Daoy (cell line): ENCODE measurements around the gene SREBF2. TPM values are rescaled to one million over a fixed set of nuclear protein-coding genes. Genes with fewer than 3 reads are reported as not detected.
"Not testable (repeated sequence)": the region's sequence is repeated elsewhere in the genome, so short reads cannot be mapped to it uniquely, and the experiment has no call there.

Source experiments
- DNase-seq: peaks from one replicate; pipeline ENCODE4 v3.0.0-alpha.2; 2015; ENCODE audit warnings: low read depth
- total RNA-seq: library from RNA; depleted of rRNA; stranded (reverse); fragments of >200 nt; shearing (Covaris generic); gene quantifications from 2 replicates; pipeline ENCODE4 v1.2.3, GENCODE V29; 2014; rRNA removed

The SREBF2 gene
- total RNA-seq, 1 experiment from 2014 or later: 20.5 TPM

DNA sequence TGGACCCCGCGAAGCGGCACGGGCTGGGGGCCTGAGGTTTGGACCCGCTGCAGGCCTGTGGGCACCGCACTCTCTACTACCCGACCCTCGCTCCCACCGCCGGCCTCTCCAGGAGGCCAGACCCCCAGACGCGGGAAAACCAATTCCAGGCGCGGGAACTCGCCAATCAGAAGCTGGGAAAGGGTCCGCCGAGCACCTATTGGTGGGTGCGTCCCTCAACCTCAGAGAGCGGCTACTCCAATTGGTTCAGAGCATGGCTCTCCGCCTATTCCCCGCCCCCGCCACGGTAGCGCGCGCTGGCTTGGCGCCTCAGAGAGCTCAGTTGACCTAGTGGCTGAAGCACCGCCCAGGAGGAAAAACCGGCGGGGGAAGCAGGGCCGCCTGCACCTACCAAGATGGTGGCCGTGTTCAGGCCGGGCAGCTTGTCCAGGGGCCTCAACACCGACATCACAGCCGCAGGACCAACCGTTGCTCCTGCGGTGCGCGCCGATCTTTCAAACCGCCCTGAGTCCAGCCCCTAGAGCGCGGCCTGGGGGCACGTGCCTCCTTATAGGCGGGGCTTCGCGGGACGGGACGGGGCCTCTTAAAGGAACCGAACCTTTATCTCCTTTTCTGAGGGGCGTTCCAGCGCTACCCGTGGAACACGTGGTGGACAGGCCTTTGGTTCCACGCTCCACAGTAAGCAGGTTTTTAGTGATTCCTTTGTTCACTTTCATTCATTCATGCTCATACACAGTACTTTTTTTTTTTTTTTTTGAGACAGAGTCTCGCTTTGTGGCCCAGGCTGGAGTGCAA is 113.9 kb downstream of the SREBF2 start, which contains the start of gene CENPM:
CENPM (minus strand) TSS at position 524 of the 795 bp plus-strand sequence; CDS start at position 448, 76 bp downstream.
- peak; percentile 98 for DNase-seq

DNA sequence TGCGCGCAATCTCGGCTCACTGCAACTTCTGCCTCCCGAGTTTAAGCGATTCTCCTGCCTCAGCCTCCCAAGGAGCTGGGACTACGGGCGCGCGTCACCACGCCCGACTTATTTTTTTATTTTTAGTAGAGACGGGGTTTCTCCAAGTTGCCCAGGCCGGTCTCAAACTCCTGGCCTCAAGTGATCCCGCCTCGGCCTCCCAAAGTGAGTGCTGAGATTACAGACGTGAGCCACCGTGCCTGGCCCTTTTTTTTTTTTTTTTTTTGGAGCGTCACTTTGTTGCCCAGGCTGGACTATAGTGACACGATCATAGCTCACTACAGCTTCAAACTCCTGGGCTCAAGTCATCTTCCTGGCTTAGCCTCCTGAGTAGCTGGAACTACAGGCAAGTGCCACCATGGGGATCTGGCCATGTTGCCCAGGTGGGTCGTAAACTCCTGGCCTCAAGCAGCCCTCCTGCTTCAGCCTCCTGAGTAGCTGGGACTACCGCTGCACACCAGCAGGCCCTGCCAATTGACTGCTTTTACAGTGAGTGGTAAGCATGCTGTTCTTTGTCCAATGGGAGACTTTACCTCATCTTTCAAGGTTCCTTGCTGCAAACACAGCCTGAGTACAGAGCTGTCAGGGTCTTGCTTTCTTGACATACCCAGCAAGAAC is 114.6 kb downstream of the SREBF2 start:
- DNase-seq: no peak

DNA sequence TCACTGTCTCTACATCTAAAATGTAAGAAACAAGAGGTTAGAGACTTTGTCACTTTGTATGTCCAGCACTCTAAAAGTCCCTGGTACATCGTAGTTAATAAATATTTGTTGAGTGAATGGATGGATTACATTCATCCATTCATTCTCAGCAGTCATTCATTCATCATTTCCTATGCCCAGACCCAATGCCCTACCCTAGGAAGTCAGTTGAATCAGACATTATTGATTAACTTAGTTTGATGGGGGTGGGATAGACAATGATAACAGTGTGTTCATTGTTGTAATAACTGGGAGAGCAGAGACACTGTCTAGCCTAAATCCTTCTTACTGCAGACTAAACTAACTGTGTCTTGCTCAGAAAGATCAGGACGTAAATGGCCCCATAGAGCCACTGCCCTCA is 115.2 kb downstream of the SREBF2 start:
- no peak for DNase-seq

- not testable (repeated sequence) for DNase-seq
Observed at GRCh38 chr22:41948928-41949296, 116.0 kb downstream of the SREBF2 start.

- no peak for DNase-seq
Observed at GRCh38 chr22:41949297-41949965, 116.5 kb downstream of the SREBF2 start.

DNA sequence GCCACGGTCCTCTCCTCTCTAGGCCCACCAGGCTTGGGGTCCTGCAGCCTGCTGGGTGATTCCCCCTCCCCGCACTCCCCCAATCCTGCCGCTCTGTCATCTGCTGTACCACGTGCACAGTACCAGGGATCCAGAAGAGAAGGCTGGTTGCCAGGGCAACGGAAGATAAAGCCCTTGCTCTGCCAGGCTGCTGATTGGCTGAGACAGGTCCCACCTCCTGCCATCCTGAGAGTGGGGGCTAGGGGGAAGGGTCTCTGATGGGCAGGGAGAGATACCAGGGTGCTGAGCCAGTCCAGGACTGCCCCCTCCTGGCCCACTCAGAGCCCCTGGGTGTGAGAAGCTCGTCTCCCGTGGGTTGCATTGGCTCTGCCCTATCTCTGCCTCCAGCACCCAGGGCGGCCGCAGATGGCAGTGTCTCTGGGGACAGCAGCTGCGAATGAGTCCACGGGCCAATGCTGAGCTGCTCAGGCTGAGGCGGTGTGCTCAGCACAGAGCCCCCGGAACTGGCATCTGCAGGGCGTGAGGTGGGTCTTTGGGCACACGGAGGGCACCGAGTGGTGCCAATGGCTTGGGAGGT is 119.1 kb downstream of the SREBF2 start, which contains the start of gene SMIM45:
SMIM45 (plus strand) TSS at position 253 of the 577 bp plus-strand sequence.
- DNase-seq: no peak

DNA sequence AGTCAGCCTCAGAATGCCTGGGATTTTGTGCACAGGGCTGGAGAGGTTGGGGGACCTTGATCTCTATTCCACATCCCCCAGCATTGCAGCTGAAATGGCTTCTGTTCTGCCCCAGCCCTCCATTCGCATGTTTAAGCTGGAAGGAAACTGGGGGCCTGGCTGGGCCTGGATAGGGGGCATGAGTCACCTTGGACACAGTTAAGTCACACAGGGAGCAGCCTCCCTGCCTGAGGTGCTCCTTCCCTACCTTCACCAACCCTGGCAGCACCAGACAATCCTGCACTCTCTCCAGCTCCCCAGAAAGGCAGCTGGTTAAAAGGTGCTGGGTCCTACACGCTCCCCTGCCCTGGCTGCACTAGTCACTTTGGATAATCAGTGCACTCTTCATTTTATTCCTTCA is 119.8 kb downstream of the SREBF2 start:
- no peak for DNase-seq

Other genes with a start within 250 kb of the SREBF2 start
- gene PMM1, start 243.3 kb upstream of the SREBF2 start, total RNA-seq: 10.4 and 12.2 TPM in 2 replicates
- gene DESI1, start 212.1 kb upstream of the SREBF2 start, total RNA-seq: 17.1 and 20.4 TPM in 2 replicates
- gene XRCC6, start 211.8 kb upstream of the SREBF2 start, total RNA-seq: 590 and 694 TPM in 2 replicates
- 98.1 and 98.8 TPM in 2 replicates for gene SNU13, start 144.2 kb upstream of the SREBF2 start, total RNA-seq
- 0.42 and 0.63 TPM in 2 replicates for gene MEI1, start 133.6 kb upstream of the SREBF2 start, total RNA-seq
- 10.6 and 12.9 TPM in 2 replicates for gene CCDC134, start 32.4 kb upstream of the SREBF2 start, total RNA-seq
- not detected in 2 replicates for gene SHISA8, start 82.0 kb downstream of the SREBF2 start, total RNA-seq
- 0.17 and 0.27 TPM in 2 replicates for gene TNFRSF13C, start 93.7 kb downstream of the SREBF2 start, total RNA-seq
- 44.2 and 57.3 TPM in 2 replicates for gene CENPM, start 114.0 kb downstream of the SREBF2 start, total RNA-seq
- gene SEPTIN3, start 136.3 kb downstream of the SREBF2 start, total RNA-seq: 0.74 and 0.77 TPM in 2 replicates
- gene WBP2NL, start 165.7 kb downstream of the SREBF2 start, total RNA-seq: not detected in 2 replicates
- 13.7 and 18.2 TPM in 2 replicates for gene NAGA, start 237.7 kb downstream of the SREBF2 start, total RNA-seq
- 8.7 and 14.5 TPM in 2 replicates for gene PHETA2, start 241.1 kb downstream of the SREBF2 start, total RNA-seq
- 6.5 and 17.8 TPM in 2 replicates for gene SMDT1, start 246.6 kb downstream of the SREBF2 start, total RNA-seq